GM19023 (cell line): ENCODE data around the gene CPSF7.
"Not testable (repeated sequence)": the region's sequence is repeated elsewhere in the genome, so short reads cannot be mapped to it uniquely, and the experiment has no call there.

Source experiments
- ATAC-seq: cut with Tn5 transposase; IDR thresholded peaks from one replicate; pipeline ENCODE4 v1.9.1; 2021; ENCODE audit warnings: mild to moderate bottlenecking, moderate library complexity; ENCODE audit not compliant: unreplicated experiment

CPSF7 gene

GRCh38 chr11:61429691-61430582 is at the start of gene CPSF7, which contains the start of gene SDHAF2:
Gene CPSF7, minus strand, starts transcription at chr11:61429975. Its CDS starts 740 bp downstream, at chr11:61429235.
Gene SDHAF2, plus strand, starts transcription at chr11:61430124. Its CDS starts 23 bp downstream, at chr11:61430147.
- ATAC-seq: peak; percentile 82

- ATAC-seq: no peak
Measured at GRCh38 chr11:61477727-61478148, 48.0 kb upstream of the CPSF7 start.

GRCh38 chr11:61477126-61477525 is 47.4 kb upstream of the CPSF7 start:
- ATAC-seq: no peak

DNA sequence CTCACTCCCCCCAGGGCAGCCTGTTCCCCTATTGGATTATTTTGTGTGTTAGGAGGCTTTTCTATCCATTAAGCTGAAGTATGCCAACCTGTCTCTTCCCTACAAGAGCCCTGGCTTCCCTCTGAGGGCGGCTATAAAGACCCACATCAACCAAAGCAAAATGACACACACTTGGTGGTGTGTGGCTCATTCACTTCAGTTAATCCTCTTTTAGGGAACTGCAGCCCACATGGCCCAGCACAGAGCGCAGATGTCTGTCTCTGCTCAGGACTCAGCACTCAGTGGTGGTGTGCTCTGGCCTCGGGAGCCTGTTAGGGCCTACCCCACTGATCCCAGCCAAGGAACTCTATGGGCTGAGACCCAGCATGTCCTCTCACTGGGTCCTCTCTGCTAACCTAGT is 46.6 kb upstream of the CPSF7 start:
- ATAC-seq: no peak

DNA sequence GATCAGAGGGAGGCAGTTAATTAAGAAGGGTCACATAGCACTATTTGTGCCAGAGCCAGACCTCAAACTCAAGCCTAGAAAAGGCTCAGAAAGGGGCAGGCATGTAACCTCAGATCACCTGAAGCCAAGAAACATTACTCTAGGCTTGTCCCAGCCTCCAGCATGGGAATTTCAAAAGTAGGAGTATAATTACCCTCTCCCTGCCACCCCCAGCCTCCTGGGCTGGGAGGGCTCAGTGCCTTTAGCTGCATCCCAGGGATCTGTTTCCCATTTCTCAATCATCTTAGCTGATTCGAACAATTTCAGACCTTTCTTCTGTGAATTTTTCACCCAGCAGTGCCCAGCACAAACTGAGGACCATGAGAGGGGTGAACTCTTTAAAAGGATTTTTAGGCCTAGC is 45.7 kb upstream of the CPSF7 start:
- no peak for ATAC-seq

GRCh38 chr11:61474013-61474643 is 44.4 kb upstream of the CPSF7 start:
- ATAC-seq: no peak

DNA sequence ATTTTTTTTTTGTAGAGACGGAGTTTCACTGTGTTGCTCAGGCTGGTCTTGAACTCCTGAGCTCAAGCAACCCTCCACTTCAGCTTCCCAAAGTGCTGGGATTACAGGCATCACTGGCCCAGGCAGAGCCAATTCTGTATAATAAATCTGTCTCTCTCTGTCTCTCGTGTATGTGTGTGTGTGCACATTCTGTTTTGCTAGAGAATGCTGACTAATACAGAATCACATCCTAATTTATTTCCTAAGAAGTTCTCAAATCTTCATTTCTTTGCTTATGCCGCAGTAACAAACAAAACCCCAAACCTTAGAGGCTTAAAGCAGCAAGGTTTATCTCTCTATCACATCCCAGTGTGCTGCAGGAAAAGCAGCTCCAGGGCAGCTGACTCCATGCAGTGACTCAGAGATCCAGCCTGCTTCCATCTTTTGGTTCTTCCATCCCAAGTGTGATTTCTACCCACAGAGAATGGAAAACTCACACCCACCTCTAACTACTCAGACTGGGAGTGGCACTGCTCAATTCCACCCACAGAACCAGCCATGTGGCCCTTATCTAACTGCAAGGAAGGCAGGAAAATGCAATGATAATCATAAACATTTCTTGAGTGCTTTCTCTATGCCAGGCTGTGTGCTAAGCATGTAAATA is 43.7 kb upstream of the CPSF7 start:
- no peak for ATAC-seq

DNA sequence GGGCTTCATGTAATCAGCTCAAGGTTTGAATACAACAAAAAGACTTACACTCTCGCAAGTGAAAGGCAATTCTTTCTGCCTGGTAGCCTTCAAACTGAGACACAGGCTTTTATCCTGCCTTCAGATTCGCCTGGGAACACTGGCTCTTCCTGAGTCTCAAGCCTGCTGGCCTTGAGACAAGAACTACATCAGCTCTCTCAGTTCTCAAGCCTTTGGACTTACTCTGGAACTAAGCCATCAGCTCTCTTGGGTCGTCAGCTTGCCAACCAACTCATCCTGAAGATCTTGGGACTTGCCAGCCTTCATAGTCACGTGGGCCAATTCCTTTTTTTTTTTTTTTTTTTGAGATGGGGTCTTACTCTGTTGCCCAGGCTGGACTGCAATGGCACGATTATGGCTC is 43.1 kb upstream of the CPSF7 start:
- ATAC-seq: no peak

DNA sequence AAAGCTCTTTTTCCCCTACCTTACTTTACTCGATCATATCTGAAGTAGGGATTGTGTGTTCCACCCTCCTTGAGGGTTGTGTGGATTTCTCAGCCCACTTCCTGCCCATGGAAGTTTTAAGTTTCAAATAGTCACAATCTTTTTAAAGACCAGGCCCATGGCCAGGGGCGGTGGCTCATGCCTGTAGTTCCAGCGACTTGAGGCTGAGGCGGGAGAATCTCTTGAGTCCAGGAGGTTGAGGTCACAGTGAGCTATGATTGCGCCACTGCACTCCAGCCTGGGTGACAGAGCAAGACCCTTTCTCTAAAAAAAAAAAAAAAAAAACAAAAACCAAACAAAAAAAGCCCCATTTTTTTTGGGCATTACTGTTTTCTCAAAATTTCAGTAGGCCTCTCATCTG is 42.5 kb upstream of the CPSF7 start:
- no peak for ATAC-seq

- ATAC-seq: no peak
Measured at GRCh38 chr11:61468002-61468401, 38.2 kb upstream of the CPSF7 start.

DNA sequence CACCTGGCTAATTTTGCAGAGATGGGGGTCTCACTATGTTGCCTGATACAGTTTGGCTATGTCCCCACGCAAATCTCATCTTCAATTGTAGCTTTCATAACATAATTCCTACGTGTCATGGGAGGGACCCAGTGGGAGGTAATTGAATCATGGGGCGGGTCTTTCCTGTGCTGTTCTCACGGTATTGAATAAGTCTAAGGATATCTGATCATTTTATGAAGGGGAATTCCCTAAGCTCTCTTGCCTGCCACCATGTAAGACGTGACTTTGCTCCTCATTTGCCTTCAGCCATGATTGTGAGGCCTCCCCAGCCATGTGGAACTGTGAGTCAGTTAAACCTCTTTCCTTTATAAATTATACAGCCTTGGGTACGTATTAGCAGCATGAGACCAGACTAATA is 37.8 kb upstream of the CPSF7 start:
- not testable (repeated sequence) for ATAC-seq

DNA sequence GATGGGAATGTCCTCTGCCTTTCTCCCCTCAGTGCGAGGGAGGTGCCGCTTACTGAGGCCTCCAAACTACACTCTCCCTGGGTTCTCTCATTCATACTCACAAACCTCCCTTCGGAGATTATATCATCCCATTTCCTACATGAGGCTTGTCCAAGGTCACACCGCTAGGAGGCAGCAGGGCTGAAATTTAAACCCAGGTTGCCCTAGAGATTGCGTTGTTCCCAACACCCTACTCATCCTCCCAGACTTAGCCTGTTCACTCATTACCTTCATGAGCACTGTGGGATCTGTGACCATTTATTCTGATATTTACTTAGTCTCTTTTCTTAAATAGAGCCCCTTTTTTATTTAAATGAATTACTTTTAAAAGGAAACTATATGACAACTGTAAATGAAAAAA is 31.2 kb upstream of the CPSF7 start:
- no peak for ATAC-seq

GRCh38 chr11:61460474-61460881 is 30.7 kb upstream of the CPSF7 start:
- ATAC-seq: no peak

DNA sequence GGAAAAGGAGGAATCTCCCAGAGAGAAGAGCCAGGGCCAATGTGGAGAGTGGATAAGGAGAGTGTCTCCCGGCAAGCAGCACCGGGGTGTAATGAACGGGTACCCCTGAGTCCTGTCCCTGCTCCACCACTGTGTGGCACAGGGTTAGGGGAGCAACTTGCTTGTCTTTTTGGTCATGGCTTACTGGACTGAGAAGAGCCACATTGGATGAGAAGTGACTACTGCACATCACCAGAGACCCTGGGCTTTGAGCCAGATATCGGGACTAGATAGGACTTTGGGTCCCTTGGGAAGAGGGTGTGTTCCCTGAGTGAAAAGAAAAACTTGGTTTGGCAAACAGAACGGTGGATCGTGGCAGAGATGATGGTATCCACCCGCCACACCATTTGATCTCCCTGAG is 24.7 kb upstream of the CPSF7 start:
- ATAC-seq: no peak

- no peak for ATAC-seq
Measured at GRCh38 chr11:61453695-61454094, 23.9 kb upstream of the CPSF7 start.

GRCh38 chr11:61452825-61453224 is 23.1 kb upstream of the CPSF7 start:
- no peak for ATAC-seq

- ATAC-seq: no peak
Measured at GRCh38 chr11:61448552-61448927, 18.8 kb upstream of the CPSF7 start.

DNA sequence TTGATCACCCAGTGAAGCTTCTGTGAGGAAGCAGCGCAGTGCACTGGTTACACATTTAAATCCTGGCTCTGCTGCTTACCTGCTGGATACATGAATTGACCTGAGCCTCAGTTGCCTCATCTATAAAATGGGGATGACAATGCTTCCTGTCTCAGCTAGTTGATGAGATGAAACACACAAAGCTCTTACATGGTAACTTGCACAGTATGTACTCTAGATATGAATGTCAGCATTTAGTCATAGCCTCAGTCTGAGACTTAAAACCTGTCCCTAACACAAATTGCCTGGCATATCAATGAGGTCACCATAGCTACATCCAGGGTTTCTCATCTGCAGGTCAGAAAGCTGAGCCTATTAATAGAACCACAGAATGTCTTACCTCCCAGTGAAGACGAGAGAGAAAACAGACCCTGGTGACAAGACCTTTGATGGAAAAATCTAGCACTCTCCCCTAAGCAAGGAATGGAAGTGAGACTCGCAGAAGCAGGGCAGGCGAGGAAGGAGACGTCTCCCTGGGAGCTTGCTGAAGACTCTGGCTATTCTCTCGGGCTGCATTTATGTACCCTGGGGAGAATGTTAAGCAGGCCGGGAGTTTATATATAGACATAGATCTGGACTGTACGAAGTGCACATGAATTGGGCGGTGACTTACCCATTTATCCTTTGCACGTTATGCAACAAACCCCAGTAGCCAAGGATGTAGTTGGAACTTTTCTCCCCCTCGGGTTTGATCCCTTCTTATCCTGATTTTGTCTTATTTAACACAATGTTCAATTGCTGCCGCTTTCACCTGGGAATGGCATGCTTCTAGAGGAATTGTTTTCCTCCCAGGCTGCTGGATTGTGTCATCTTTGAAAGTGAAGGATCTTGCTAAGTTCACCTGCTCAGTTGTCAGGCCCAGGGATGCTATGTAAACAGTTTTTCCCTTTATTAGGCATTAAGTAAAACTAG is 18.1 kb upstream of the CPSF7 start:
- ATAC-seq: no peak

DNA sequence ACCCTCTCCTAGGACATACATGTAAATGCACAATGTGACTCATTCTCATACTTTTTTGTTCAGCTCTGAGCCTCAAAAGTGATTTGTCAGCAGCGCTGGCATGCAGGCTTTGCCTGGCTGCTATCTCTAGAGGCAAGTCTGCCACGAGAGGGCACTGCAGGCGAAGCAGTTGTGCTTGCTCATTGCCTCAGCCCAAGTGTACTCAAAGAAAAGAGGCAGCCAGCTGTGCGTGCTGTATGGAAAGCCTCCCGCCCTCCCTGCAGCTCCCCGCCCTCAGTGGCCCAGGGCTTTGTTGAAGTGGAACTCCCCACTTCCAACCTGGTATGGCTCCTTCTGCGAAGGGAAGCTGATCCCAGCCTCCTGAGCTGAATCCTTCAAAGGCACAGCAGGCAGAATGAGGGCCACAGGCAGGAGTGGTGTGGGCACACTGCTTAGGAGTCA is 16.5 kb upstream of the CPSF7 start:
- ATAC-seq: peak; percentile 75

DNA sequence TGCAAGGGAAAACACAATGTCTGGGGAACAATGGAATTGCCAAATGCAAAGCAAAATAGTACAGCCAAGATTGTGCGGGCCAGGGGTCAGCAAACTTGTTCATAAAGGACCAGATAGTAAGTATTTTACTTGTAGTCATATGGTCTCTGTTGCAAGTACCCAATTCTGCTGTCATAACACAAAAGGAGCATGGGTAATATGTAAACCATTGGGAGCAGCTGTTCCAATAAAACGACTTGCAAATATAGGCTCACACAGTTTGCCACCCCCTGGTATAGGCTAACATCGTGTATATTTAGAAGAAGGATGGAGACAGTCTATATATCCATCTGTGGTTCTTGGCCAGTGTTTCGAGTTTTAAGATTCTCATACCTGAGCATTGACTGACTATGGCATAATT is 15.7 kb upstream of the CPSF7 start:
- ATAC-seq: no peak

DNA sequence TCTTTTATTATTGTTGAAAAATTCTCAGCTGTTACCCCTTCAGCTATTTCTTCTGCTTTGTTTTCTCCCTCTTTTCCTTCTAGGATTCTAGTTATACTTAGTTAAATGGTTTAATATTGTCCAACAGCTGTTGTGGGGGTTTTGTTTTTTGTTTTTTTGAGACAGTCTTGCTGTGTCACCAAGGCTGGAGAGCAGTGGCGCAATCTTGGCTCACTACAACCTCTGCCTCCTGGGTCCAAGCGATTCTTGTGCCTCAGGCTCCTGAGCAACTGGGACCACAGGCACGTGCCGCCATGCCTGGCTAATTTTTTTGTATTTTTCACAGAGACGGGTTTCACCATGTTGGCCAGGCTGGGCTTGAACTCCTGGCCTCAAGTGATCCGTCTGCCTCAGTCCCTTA is 12.8 kb upstream of the CPSF7 start:
- no peak for ATAC-seq
